Mesendoderm (in vitro differentiated cells): ENCODE results near the gene SPECC1L.

ENCODE experiments used
- DNase-seq: peaks from one replicate; pipeline ENCODE4 v3.0.0; 2013
- H2AK5ac ChIP-seq: 2 replicates; pipeline ENCODE4 v1.6.1; 2013; ENCODE audit warnings: low read length, inconsistent platforms
- H2BK120ac ChIP-seq: 2 replicates; pipeline ENCODE4 v1.6.1; 2013; ENCODE audit warnings: low read depth, mild to moderate bottlenecking, low read length, moderate library complexity, mixed read lengths
- H2BK15ac ChIP-seq: replicated peaks from 2 replicates; pipeline ENCODE4 v1.6.1; 2013; ENCODE audit warnings: low read depth, mild to moderate bottlenecking, moderate library complexity
- H2BK5ac ChIP-seq: 2 replicates; pipeline ENCODE4 v1.6.1; 2013; ENCODE audit warnings: low read length, inconsistent platforms
- H3K18ac ChIP-seq: 2 replicates; pipeline ENCODE4 v1.6.1; 2013; ENCODE audit warnings: mild to moderate bottlenecking, low read length, mixed read lengths
- H3K23ac ChIP-seq: one replicate; pipeline ENCODE4 v1.6.1; 2013; ENCODE audit warnings: low read length
- H3K27ac ChIP-seq: 2 replicates; pipeline ENCODE4 v1.5.1; 2013; ENCODE audit warnings: low read depth, mild to moderate bottlenecking, inconsistent platforms, low read length, moderate library complexity
- H3K27me3 ChIP-seq: 2 replicates; pipeline ENCODE4 v1.6.1; 2013; ENCODE audit warnings: low read length, control low read depth, mild to moderate bottlenecking, inconsistent platforms; ENCODE audit not compliant: insufficient read depth, poor library complexity
- H3K36me3 ChIP-seq: 2 replicates; pipeline ENCODE4 v1.6.1; 2013; ENCODE audit warnings: low read length, inconsistent platforms; ENCODE audit not compliant: control insufficient read depth, insufficient read depth
- H3K4ac ChIP-seq: one replicate; pipeline ENCODE4 v1.6.1; 2013; ENCODE audit warnings: low read depth, mild to moderate bottlenecking, low read length, moderate library complexity
- H3K4me1 ChIP-seq: 2 replicates; pipeline ENCODE4 v1.6.1; 2013; ENCODE audit warnings: low read depth, low read length, inconsistent platforms; ENCODE audit not compliant: control insufficient read depth
- H3K4me2 ChIP-seq: 2 replicates; pipeline ENCODE4 v1.6.1; 2013; ENCODE audit warnings: low read length
- H3K4me3 ChIP-seq: 2 replicates; pipeline ENCODE4 v1.5.1; 2013; ENCODE audit warnings: mild to moderate bottlenecking, low read length
- H3K56ac ChIP-seq: one replicate; pipeline ENCODE4 v1.6.1; 2013; ENCODE audit warnings: low read length
- H3K79me1 ChIP-seq: 2 replicates; pipeline ENCODE4 v1.6.1; 2013; ENCODE audit warnings: low read length, inconsistent platforms
- H3K79me2 ChIP-seq: 2 replicates; pipeline ENCODE4 v1.6.1; 2013; ENCODE audit warnings: mild to moderate bottlenecking, low read length; ENCODE audit not compliant: control insufficient read depth, insufficient read depth
- H3K9ac ChIP-seq: 2 replicates; pipeline ENCODE4 v1.6.1; 2013; ENCODE audit warnings: low read length, inconsistent platforms
- H4K5ac ChIP-seq: one replicate; pipeline ENCODE4 v1.6.1; 2013; ENCODE audit warnings: low read length
- H4K8ac ChIP-seq: one replicate; pipeline ENCODE4 v1.6.1; 2013; ENCODE audit warnings: low read depth, mild to moderate bottlenecking, control low read depth, low read length, moderate library complexity
- WGBS: extraction: QIAGEN DNeasy Blood & Tissue Kit; methylation state at CpG from one replicate; pipeline ENCODE4 v1.1.7; 2013; ENCODE audit warnings: low lambda C conversion rate, missing lambda C conversion rate; ENCODE audit not compliant: insufficient coverage; ENCODE audit errors: extremely low coverage; 5-methylcytosine and 5-hydroxymethylcytosine counted together

SPECC1L gene

DNA sequence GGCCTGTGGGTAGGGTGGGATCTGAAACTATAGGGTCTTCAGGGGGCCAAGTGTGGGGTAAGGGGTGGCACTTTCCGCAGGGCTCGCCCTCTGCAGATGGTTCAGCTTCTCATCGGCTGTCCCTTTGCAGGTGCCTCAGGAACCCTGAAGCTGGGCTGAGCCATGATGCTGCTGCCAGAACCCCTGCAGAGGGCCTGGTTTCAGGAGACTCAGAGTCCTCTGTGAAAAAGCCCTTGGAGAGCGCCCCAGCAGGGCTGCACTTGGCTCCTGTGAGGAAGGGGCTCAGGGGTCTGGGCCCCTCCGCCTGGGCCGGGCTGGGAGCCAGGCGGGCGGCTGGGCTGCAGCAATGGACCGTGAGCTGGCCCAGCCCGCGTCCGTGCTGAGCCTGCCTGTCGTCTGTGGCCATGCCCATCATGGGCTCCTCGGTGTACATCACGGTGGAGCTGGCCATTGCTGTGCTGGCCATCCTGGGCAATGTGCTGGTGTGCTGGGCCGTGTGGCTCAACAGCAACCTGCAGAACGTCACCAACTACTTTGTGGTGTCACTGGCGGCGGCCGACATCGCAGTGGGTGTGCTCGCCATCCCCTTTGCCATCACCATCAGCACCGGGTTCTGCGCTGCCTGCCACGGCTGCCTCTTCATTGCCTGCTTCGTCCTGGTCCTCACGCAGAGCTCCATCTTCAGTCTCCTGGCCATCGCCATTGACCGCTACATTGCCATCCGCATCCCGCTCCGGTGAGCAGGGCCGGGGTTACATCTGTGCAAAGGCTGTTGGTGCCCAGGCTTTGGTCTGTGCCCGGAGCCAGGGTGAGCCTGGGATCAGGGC, 162.6 kb downstream of the SPECC1L start:
- no peak overlapping the region for H3K4me3 ChIP-seq
- DNase-seq, result no peak

DNA sequence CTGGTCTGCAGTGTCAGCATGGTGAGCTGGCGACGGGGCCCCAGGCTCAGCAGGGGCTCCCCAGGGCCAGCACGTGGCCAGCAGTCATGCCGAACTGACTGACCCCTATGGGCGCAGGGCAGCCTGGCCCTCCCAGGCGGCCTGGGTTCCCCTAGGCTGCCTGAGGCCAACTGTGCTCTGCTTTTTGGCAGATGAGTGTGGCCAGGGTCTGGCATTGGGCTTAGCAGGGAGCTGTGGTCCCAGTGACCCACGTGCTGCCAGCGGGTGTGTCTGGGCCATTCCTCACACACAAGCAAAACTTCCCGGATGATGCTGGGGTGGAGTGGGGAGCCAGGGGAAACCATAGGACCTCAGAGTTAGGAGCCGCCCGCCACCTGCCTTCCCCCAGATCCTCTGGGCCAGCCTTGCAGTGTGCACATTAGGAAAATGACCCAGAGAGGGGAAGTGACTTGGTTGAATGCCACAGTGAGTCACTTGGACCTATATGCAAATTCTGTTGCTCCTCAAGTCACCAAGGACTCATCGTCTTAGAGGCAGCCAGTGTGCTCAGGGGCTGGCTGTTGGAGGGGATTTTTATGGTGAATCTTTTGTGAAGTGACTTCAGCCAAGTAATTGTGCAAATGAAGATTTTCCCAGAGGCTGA, 163.3 kb downstream of the SPECC1L start:
- no peak overlapping the region for H2BK120ac ChIP-seq

More for the DNA sequence above, 162.6 kb downstream of the SPECC1L start:
- no peak overlapping the region for H3K4me2 ChIP-seq
- no peaks in the 10 kb centered on the region for H3K36me3 ChIP-seq
- H3K4me1 ChIP-seq, result no peaks in the 10 kb centered on the region
- H3K4ac ChIP-seq, result no peak overlapping the region
- H4K5ac ChIP-seq, result no peak overlapping the region
- no peak overlapping the region for H3K23ac ChIP-seq
- no peak overlapping the region for H3K9ac ChIP-seq
- no peak overlapping the region for H2BK15ac ChIP-seq
- H2BK5ac ChIP-seq, result no peak overlapping the region
- H3K27ac ChIP-seq, result no peak overlapping the region
- H2BK120ac ChIP-seq, result no peak overlapping the region
- no CpG with 5 or more reads among the region's 34 CpGs for WGBS
- H2AK5ac ChIP-seq, result no peak overlapping the region
- no peak overlapping the region for H3K56ac ChIP-seq
- H3K18ac ChIP-seq, result no peak overlapping the region
- H3K79me1 ChIP-seq, result no peaks in the 10 kb centered on the region
- H3K79me2 ChIP-seq, result no peaks in the 10 kb centered on the region
- H4K8ac ChIP-seq, result no peak overlapping the region
- H3K27me3 ChIP-seq, result no peaks in the 10 kb centered on the region

DNA sequence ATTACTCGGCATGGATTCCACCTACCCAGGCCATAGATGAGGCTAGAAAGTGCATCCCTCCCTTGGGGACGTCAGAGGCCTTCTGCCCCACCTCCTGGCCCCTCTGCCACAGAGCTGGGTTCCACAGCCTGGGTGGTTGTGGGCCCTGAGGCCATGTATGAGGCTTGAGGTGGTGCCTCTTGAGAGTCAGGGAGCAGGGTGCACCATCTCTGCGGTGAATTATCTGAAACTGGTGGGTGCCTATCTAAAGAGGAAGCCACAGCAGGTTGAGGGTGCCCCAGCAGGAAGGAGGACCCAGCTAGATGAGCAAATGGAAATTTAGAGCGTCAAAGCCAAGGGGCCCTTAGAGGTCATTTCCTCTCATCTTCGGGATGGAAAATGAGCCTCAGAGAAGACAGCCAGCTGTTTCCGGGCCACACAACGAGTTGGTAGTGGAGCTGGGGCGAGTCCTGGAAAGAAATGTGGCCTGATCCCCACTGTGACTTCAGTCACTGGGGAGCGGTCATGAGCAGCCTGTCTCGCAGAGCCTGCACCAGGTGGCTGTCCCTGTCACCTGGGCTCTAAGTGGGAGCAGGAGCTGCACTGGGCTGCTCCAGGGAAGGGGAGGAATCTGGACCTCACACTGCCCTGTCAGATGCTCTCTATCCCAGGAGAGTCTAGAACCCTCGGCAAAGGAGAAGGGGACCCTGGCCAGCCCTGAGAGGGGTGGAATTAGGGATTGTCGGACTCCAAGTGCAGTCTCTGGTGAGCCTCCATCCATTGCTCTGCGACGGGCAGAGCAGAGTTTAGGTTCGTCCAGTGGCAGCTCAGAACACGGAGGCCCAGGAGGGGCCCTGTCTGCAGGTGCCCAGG, 164.1 kb downstream of the SPECC1L start:
- Histone ChIP-seq H3K27ac (no peak overlapping the region), H3K4me2 (no peak overlapping the region), H2BK120ac (no peak overlapping the region), H2BK5ac (no peak overlapping the region), H3K36me3 (no peaks in the 10 kb centered on the region), H3K4ac (no peak overlapping the region), H3K27me3 (no peaks in the 10 kb centered on the region), H2BK15ac (no peak overlapping the region), H3K18ac (no peak overlapping the region), H3K9ac (no peak overlapping the region), H2AK5ac (no peak overlapping the region), H3K4me1 (no peaks in the 10 kb centered on the region), H3K56ac (peak overlapping the region; percentile 2), H3K79me2 (no peaks in the 10 kb centered on the region), H4K8ac (no peak overlapping the region), H3K4me3 (no peak overlapping the region), H3K79me1 (no peaks in the 10 kb centered on the region), H3K23ac (no peak overlapping the region), H4K5ac (no peak overlapping the region)
- DNase-seq, result no peak
- WGBS, result no CpG with 5 or more reads among the region's 16 CpGs

More for the DNA sequence above, 163.3 kb downstream of the SPECC1L start:
- H2BK5ac ChIP-seq, result no peak overlapping the region
- H3K4me3 ChIP-seq, result no peak overlapping the region
- H3K23ac ChIP-seq, result no peak overlapping the region
- H3K27ac ChIP-seq, result no peak overlapping the region
- H3K79me2 ChIP-seq, result no peaks in the 10 kb centered on the region
- no peak overlapping the region for H2AK5ac ChIP-seq
- H3K9ac ChIP-seq, result no peak overlapping the region
- H3K4ac ChIP-seq, result no peak overlapping the region
- H3K27me3 ChIP-seq, result no peaks in the 10 kb centered on the region
- H3K79me1 ChIP-seq, result no peaks in the 10 kb centered on the region
- H3K36me3 ChIP-seq, result no peaks in the 10 kb centered on the region
- no peak overlapping the region for H4K5ac ChIP-seq
- DNase-seq, result no peak
- no CpG with 5 or more reads among the region's 12 CpGs for WGBS
- H3K56ac ChIP-seq, result no peak overlapping the region
- no peak overlapping the region for H2BK15ac ChIP-seq
- no peak overlapping the region for H3K18ac ChIP-seq
- no peak overlapping the region for H4K8ac ChIP-seq
- no peaks in the 10 kb centered on the region for H3K4me1 ChIP-seq
- H3K4me2 ChIP-seq, result no peak overlapping the region

DNA sequence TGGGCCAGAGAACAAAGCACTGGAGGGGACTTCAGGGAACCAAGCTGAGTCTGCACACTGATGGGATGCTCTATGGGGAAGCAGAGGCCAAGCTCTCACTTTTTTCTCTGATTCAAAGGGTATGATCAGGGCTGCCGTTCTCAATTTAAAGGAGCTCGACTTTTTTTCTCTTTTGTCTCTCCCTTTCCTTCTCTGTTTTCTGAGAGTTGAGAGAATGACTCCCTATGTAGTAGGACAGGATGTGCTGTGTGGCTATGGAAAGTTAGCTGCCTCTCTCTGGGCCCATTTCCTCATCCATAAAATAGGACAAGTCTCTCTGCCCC, 164.7 kb downstream of the SPECC1L start:
- Histone ChIP-seq H3K27ac (no peak overlapping the region), H3K27me3 (no peaks in the 10 kb centered on the region), H3K36me3 (no peaks in the 10 kb centered on the region), H3K18ac (no peak overlapping the region), H3K79me2 (no peaks in the 10 kb centered on the region), H4K8ac (no peak overlapping the region), H3K4me3 (no peak overlapping the region), H3K9ac (no peak overlapping the region), H3K4me2 (no peak overlapping the region), H3K23ac (no peak overlapping the region), H4K5ac (no peak overlapping the region), H2BK5ac (no peak overlapping the region), H3K4ac (no peak overlapping the region), H2BK15ac (no peak overlapping the region), H2AK5ac (no peak overlapping the region), H3K56ac (no peak overlapping the region), H3K79me1 (no peaks in the 10 kb centered on the region), H3K4me1 (no peaks in the 10 kb centered on the region), H2BK120ac (no peak overlapping the region)
- no peak for DNase-seq
- WGBS, result no CpG with 5 or more reads among the region's 2 CpGs

DNA sequence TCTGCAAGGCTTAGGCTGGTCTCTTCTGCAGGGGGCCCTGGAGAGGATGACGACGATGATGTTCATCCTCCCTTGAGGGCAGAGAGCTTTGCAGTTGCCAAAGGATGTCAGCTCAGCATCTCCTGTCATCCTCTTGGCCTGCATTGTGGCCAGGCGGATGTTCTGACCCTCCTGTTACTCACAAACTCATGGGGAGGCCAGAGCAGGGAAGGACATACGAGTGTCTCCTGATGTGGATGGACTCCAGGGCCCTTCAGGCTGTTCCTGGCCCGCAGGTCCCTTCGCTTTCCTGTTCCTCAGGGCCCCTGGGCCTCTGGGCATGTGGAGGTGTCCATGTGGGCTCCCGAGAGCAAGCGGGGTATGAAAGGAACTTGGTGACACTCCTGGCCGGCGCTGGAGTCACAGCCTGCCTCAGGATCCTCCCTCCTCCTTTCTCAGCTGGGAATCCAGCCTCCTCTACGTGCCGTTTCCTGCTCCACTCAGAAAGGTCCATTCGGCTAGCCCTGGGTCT, 165.3 kb downstream of the SPECC1L start:
- H3K18ac ChIP-seq, result no peak overlapping the region
- no peak overlapping the region for H3K27ac ChIP-seq
- no peak overlapping the region for H2BK120ac ChIP-seq
- no peak overlapping the region for H3K4me3 ChIP-seq
- no peaks in the 10 kb centered on the region for H3K27me3 ChIP-seq
- H3K4me1 ChIP-seq, result no peaks in the 10 kb centered on the region
- H3K9ac ChIP-seq, result no peak overlapping the region
- no peak overlapping the region for H3K56ac ChIP-seq
- H2BK15ac ChIP-seq, result no peak overlapping the region
- no peak overlapping the region for H3K4ac ChIP-seq
- H3K79me1 ChIP-seq, result no peaks in the 10 kb centered on the region
- H2AK5ac ChIP-seq, result no peak overlapping the region
- H3K23ac ChIP-seq, result no peak overlapping the region
- DNase-seq, result no peak
- WGBS, result no CpG with 5 or more reads among the region's 13 CpGs
- no peaks in the 10 kb centered on the region for H3K79me2 ChIP-seq
- H4K5ac ChIP-seq, result no peak overlapping the region
- H3K36me3 ChIP-seq, result no peaks in the 10 kb centered on the region
- H4K8ac ChIP-seq, result no peak overlapping the region
- no peak overlapping the region for H3K4me2 ChIP-seq
- H2BK5ac ChIP-seq, result no peak overlapping the region
